HG02884 (cell line): ENCODE results near the gene TMEM129.

ENCODE experiments used
- ATAC-seq: cut with Tn5 transposase; IDR thresholded peaks from one replicate; pipeline ENCODE4 v1.9.1; 2021; ENCODE audit warnings: mild to moderate bottlenecking, moderate library complexity; ENCODE audit not compliant: unreplicated experiment

The TMEM129 gene, protein sequence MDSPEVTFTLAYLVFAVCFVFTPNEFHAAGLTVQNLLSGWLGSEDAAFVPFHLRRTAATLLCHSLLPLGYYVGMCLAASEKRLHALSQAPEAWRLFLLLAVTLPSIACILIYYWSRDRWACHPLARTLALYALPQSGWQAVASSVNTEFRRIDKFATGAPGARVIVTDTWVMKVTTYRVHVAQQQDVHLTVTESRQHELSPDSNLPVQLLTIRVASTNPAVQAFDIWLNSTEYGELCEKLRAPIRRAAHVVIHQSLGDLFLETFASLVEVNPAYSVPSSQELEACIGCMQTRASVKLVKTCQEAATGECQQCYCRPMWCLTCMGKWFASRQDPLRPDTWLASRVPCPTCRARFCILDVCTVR

GRCh38 chr4:1721003-1721665, at the start of gene TMEM129, which contains the start of gene TACC3:
TMEM129 (minus strand) TSS chr4:1721323; CDS start chr4:1720837, 486 bp downstream.
TACC3 (plus strand) TSS chr4:1721521; CDS start chr4:1723422, 1,901 bp downstream.
- ATAC-seq = peak; percentile 74

DNA sequence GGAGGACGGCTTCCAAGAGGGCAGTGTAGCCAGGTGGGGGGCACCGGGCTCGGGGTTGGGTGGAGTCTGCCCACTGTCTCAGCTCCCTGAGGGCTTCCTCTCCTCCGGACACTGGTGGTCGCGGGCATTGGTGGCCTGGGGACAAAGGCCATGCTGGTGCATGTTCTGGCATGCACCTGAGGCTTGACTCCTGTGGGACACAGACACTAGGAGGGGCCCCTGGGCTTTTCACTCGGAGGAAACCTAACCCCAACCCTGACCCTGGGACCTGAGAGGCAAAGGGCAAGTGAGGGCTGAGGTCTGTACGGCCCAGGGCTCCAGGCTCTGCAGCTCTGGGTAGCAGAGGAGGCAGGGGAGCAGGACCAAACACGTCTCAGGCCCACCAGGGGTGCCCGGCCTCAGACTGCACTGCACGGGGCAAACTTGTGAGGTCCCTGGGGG, 49.7 kb upstream of the TMEM129 start:
- ATAC-seq = no peak

GRCh38 chr4:1770245-1770644, 49.1 kb upstream of the TMEM129 start:
- ATAC-seq = no peak

DNA sequence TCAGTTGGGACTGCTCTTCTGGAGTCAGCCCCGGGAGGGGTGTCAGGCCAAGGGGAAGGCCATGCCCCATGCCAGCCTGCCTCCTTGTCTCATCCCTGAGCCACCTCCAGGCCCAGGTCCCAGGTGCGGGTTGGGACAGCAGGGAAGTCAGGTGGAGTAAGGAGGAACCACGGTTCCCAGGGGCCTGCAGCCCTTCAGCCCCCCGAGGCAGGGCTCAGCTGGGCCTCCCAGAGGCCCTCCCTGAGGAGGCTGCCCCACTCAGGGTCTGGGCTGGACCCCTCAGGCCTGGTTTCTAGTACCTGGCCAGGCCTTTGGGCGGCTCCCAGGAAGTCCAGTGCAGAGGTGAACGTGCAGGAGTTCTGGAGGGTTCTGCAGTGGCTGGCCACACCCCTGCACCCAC, 48.6 kb upstream of the TMEM129 start:
- no peak for ATAC-seq

DNA sequence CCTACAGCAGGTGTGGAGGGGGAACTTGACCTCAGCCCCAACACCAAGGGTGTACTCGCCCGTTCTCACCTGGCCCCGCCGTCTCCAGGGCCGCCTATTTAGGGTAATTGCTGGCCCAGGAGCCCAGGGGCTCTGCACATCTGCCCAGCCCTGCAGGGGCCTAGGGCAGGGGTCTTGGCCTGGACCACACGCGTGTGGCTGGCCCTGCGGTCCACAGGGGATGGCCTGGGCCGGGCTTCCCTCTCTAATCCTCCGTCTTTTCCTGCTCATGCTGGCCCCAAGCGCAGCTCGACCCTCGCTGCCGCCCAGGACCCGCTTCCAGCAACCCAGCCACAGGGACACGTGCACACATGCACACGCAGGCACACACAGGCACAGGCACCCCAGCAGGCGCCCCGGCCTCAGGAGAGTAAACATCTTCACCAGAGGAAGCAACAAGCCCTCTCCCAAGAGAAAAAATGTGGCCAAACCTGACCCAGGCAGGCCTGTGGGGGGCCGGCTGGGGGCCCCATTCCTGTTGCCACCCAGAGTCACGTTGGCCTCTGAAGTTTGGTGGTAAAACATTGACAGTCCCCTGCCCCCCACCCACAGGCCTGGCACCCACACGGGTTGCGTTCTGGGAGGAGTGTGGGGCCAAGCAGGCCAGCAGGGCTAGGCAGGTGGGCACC, 47.4 kb upstream of the TMEM129 start:
- ATAC-seq = no peak

GRCh38 chr4:1767770-1768366, 46.7 kb upstream of the TMEM129 start:
- ATAC-seq = no peak

- ATAC-seq = no peak
Observed at GRCh38 chr4:1767061-1767769, 46.1 kb upstream of the TMEM129 start.

DNA sequence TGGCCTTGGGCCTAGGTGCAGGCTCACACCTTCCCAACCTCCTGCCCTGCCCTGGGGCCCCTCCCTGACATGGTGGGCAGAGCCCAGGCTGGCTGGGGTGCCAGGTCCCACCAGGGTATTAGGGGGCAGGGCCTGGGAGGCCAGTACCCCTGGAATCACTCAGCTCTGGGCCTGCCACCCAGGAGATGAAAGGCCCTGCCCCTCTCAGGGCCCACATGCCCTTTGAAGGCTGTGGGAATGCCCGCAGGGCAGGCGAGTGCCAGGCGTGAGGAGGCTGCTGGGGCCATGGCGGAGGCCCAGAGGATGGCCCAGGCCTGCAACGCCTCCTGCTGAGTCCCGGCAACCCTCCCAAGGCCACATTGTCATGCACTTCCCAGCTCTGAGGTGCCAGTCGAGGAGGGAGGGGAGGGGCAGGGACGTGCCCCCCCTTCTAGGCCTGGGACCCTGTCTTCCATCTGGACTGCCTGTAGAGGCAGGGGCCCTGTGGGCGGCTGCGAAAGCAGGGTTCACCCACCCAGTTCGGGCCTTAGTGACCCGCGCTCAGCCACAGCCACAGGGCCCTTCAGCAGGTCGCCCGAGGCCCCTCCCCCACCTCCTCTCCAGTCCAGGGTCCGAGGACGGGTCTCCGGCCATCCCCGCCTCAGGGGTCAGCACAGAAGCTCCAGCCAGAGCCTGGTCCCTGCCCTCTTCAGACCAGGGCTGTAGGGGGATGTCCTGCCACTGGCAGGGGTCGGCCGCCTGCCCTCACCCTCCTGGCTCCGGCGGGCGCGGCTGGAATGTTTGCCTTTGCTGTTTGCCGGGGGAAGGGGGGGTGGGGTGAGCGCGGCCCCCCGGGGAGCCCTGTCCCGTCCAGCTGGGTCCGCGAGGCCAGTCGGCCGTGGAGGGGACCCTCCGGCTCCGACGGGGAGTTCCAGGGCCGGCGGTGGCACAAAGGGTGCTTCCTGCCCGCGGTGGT, 45.3 kb upstream of the TMEM129 start:
- no peak for ATAC-seq

DNA sequence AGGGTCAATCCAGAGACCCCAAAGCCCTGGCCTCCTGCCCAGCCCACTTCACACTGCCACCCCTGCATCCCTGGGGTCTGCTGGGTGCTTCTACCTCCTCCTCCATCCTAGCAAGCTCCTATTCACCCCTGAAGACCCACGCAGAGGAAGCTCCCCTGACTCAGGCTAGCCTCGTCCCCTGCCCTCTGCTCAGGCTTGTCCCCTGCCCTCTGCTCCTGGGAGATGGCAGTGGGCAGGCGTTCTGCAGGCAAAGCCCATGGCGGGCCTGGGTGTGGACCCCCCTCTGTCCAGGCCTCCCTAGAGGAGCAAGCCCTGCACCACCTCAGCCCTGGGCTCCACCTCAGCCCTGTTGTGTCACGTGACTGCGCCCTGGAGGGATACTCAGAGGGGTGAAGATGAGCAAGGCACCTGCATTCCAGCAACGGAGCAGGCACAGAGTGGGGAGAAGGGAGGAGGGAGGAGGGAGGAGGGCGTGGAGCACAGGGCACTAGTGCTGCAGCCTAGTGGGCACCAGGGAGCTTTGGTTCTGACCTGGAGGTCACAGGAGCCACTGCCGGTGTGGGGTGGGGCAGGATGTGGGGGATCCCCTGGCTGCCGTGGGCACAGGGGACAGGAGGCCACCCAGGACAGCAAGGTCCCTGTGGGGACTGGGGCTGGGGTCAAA, 44.4 kb upstream of the TMEM129 start:
- ATAC-seq = no peak

DNA sequence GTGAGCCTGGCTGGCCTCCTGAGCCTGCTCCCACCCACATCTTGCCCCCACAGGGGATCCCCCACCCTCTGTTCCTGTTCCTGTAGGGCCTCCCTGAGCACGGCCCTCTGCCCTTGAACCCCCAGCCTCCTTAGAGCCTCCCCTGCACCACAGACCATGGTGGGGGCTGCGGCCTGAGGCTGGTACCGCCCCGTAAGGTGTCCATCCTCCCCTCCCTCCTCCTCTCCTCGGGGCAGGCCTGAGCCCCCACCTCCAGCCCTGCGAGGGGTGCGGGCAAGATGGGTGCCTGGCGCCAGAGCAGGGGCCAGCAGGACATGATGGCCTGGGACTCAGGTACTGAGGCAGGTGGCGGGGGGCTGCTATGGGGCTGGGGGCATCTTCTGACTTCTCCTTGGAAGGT, 43.5 kb upstream of the TMEM129 start:
- ATAC-seq = no peak

DNA sequence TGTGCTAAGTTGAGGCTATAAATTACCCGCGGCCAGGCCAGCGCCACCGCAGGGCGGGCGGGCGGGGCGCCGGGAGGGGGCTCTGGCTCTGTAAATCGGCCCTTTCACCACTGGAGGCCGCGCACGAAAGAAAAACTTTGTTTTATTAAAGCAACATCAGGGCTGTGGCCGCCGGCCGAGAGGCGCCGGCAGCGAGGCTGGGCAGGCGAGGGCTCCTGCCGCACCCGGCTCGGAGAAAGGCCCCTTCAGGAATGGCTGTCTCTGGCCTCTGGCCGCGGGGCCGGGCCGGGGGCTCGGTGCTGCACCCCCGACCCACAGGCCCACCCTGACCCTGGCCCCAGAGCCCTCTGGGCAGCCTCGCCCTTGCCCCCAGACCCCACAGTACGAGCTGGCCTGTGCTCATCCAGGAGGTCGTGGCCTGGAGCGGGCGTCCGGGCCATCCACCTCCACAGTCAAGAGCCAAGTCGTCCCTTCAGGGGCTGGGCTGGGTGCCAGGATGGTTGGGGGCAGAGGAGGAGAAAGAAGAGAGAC, 42.5 kb upstream of the TMEM129 start:
- ATAC-seq = no peak

DNA sequence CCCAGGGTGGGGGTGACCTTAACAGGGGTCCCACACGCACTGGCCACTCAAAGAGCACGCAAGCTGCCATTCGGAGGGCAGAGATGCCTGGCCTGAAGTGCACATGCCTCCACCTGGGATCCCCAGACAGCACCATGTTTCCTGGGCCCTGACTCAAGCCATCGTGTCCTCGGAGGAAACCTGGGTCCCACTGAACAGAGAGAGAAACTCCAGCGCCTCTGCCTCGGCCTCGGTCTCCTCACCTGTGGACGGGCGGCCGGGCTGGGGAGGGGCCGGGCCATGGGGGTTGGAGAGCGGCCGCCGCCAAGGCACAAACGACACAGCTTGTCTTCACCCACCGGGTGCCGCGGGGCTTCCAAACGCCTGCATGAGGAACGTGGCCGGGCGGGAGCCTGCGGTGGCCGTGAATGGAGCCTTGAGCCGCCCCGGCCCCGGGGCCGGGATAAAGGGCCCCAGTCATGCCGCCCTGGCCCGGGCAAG, 42.0 kb upstream of the TMEM129 start:
- no peak for ATAC-seq

GRCh38 chr4:1762264-1763010, 41.3 kb upstream of the TMEM129 start:
- no peak for ATAC-seq

- no peak for ATAC-seq
Observed at GRCh38 chr4:1761130-1761689, 40.1 kb upstream of the TMEM129 start.

DNA sequence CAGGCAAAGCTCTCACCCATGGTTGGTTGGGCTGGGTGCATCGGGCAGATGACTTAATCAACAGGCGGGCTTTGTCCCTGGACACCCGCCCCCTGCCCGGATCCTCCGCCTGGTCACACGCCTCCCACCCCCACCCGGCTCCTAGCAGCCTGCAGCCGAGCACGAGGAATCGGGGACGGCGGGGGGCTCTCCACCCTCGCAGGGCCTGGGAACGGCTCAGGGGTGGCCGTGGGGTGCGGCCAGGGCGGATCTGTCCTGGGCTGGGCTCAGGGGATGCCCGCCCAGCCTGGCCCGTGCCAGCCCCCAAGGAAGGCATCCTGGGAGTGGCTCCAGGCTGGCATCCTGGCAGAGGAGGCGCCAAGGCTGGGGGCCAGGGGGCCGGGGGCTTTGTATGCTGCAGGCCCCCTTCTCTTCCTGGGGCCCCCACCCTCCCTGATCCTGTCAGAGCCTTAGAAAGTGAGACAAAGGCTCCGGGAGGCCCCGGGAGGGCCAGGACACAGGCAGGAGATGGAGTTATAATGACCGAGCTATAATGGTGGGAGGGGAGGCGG, 39.5 kb upstream of the TMEM129 start:
- no peak for ATAC-seq

- no peak for ATAC-seq
Observed at GRCh38 chr4:1759818-1760223, 38.7 kb upstream of the TMEM129 start.

- ATAC-seq = no peak
Observed at GRCh38 chr4:1759170-1759817, 38.2 kb upstream of the TMEM129 start.
